ENCODE data around the gene MYO3A. TPM values are rescaled to one million over a fixed set of nuclear protein-coding genes. Genes with fewer than 3 reads are reported as not detected.

MYO3A gene
- total RNA-seq, 4 donors from 2014 or later = 0.12 to 0.67 (median 0.47) TPM; not detected in 1

GRCh38 chr10:26221541-26221940 is 287.5 kb downstream of the MYO3A start:
- ATAC-seq = no peak
- TF ChIP-seq POLR2A (IDR thresholded peaks at IDR 0.05) (no peak), EP300 (IDR thresholded peaks at IDR 0.05) (no peak), CTCF (IDR thresholded peaks at IDR 0.05) (no peak)
- H3K4me3 ChIP-seq = no peak overlapping the region
- no peaks in the 10 kb centered on the region for H3K9me3 ChIP-seq
- H3K27ac ChIP-seq = no peak overlapping the region
- peaks cover 95% of the 10 kb centered on the region for H3K27me3 ChIP-seq
- no peaks in the 10 kb centered on the region for H3K36me3 ChIP-seq
- 6% methylated on average over 2 to 4 of the region's 9 CpGs for WGBS, 2 donors (ENCODE audit: low coverage in 1 of 2)
- H3K4me1 ChIP-seq = peaks cover 0 to 18% (median 6%) of the 10 kb centered on the region in 3 donors

- 18 to 67% methylated on average over 3 of the region's 3 CpGs for WGBS, 2 donors (ENCODE audit: low coverage in 1 of 2)
- Histone ChIP-seq H3K9me3 (no peaks in the 10 kb centered on the region), H3K27me3 (peaks cover 89% of the 10 kb centered on the region), H3K36me3 (no peaks in the 10 kb centered on the region), H3K4me3 (no peak overlapping the region), H3K4me1 (peaks cover 0 to 8% (median 4%) of the 10 kb centered on the region in 3 donors), H3K27ac (no peak overlapping the region)
- ATAC-seq = no peak
- TF ChIP-seq POLR2A (IDR thresholded peaks at IDR 0.05) = no peak
- TF ChIP-seq POLR2AphosphoS5 (IDR thresholded peaks at IDR 0.05) = no peak
- TF ChIP-seq EP300 (IDR thresholded peaks at IDR 0.05) = no peak
- no peak for TF ChIP-seq CTCF (IDR thresholded peaks at IDR 0.05)
Observed at GRCh38 chr10:26222563-26222962, 288.5 kb downstream of the MYO3A start.

- no peaks in the 10 kb centered on the region for H3K36me3 ChIP-seq
- no peak overlapping the region for H3K27ac ChIP-seq
- 30 to 48% methylated on average over 4 of the region's 4 CpGs for WGBS, 2 donors (ENCODE audit: low coverage in 1 of 2)
- no peak for TF ChIP-seq CTCF (IDR thresholded peaks at IDR 0.05)
- no peak overlapping the region for H3K4me3 ChIP-seq
- no peaks in the 10 kb centered on the region for H3K9me3 ChIP-seq
- peaks cover 70% of the 10 kb centered on the region for H3K27me3 ChIP-seq
- ATAC-seq = no peak
- no peaks in the 10 kb centered on the region for H3K4me1 ChIP-seq
Observed at GRCh38 chr10:26225322-26225721, 291.3 kb downstream of the MYO3A start.

- H3K4me1 ChIP-seq = no peaks in the 10 kb centered on the region
- WGBS, 2 donors (ENCODE audit: low coverage in 1 of 2) = no CpG with 5 or more reads among the region's 5 CpGs
- no peaks in the 10 kb centered on the region for H3K9me3 ChIP-seq
- no peak overlapping the region for H3K27ac ChIP-seq
- H3K4me3 ChIP-seq = no peak overlapping the region
- no peak for ATAC-seq
- H3K27me3 ChIP-seq = peaks cover 45% of the 10 kb centered on the region
- no peak for TF ChIP-seq POLR2AphosphoS5 (IDR thresholded peaks at IDR 0.05)
- no peaks in the 10 kb centered on the region for H3K36me3 ChIP-seq
Observed at GRCh38 chr10:26227786-26228185, 293.8 kb downstream of the MYO3A start.

- H3K4me1 ChIP-seq = no peaks in the 10 kb centered on the region
- no peaks in the 10 kb centered on the region for H3K9me3 ChIP-seq
- H3K4me3 ChIP-seq = no peak overlapping the region
- WGBS, 2 donors (ENCODE audit: low coverage in 1 of 2) = 74% methylated on average over 5 of the region's 5 CpGs; no CpG with 5 or more reads in 1 of the 2 donors
- no peak for ATAC-seq
- TF ChIP-seq EP300 (IDR thresholded peaks at IDR 0.05) (no peak), POLR2AphosphoS5 (IDR thresholded peaks at IDR 0.05) (no peak), CTCF (IDR thresholded peaks at IDR 0.05) (no peak), POLR2A (IDR thresholded peaks at IDR 0.05) (no peak)
- H3K27me3 ChIP-seq = peaks cover 29% of the 10 kb centered on the region
- H3K36me3 ChIP-seq = no peaks in the 10 kb centered on the region
- H3K27ac ChIP-seq = no peak overlapping the region
Observed at GRCh38 chr10:26232174-26232573, 298.1 kb downstream of the MYO3A start.

Measured in gastroesophageal sphincter (tissue), 4 donors.